ENCODE results near the gene TSPAN9. TPM values are rescaled to one million over a fixed set of nuclear protein-coding genes. Genes with fewer than 3 reads are reported as not detected.

Gene TSPAN9
- total RNA-seq, 1 donor from 2014 or later: 49.4 TPM

GRCh38 chr12:3054374-3054773, 22.8 kb upstream of the TSPAN9 start:
- Mint-ChIP-seq H3K36me3 (no peaks in the 10 kb centered on the region), H3K4me3 (no peak overlapping the region), H3K27me3 (ENCODE audit: low read depth) (no peaks in the 10 kb centered on the region), H3K4me1 (peaks cover 18% of the 10 kb centered on the region), H3K9me3 (no peaks in the 10 kb centered on the region), H3K27ac (no peak overlapping the region)
- TF ChIP-seq CTCF (IDR thresholded peaks at IDR 0.05; ENCODE audit: unreplicated experiment): no peak
- DNase-seq (ENCODE audit: low spot score in 2 of 2, unreplicated experiment in 2 of 2): no peak

GRCh38 chr12:3055026-3055703, 22.0 kb upstream of the TSPAN9 start:
- no peak for DNase-seq (ENCODE audit: low spot score in 2 of 2, unreplicated experiment in 2 of 2)
- H3K4me3 Mint-ChIP-seq: no peak overlapping the region
- H3K27me3 Mint-ChIP-seq (ENCODE audit: low read depth): no peaks in the 10 kb centered on the region
- H3K4me1 Mint-ChIP-seq: peaks cover 15% of the 10 kb centered on the region
- H3K9me3 Mint-ChIP-seq: no peaks in the 10 kb centered on the region
- no peak for TF ChIP-seq CTCF (IDR thresholded peaks at IDR 0.05; ENCODE audit: unreplicated experiment)
- H3K36me3 Mint-ChIP-seq: no peaks in the 10 kb centered on the region
- H3K27ac Mint-ChIP-seq: peak overlapping the region; percentile 88

GRCh38 chr12:3055704-3056467, 21.3 kb upstream of the TSPAN9 start:
- TF ChIP-seq CTCF (IDR thresholded peaks at IDR 0.05; ENCODE audit: unreplicated experiment): no peak
- Mint-ChIP-seq H3K4me1 (peaks cover 15% of the 10 kb centered on the region), H3K27me3 (ENCODE audit: low read depth) (peaks cover 2% of the 10 kb centered on the region), H3K4me3 (no peak overlapping the region), H3K9me3 (no peaks in the 10 kb centered on the region), H3K27ac (peak overlapping the region; percentile 88), H3K36me3 (no peaks in the 10 kb centered on the region)
- DNase-seq (ENCODE audit: low spot score in 2 of 2, unreplicated experiment in 2 of 2): no peak

- H3K27ac Mint-ChIP-seq: no peak overlapping the region
- no peak for DNase-seq (ENCODE audit: low spot score in 2 of 2, unreplicated experiment in 2 of 2)
- H3K36me3 Mint-ChIP-seq: peaks cover 6% of the 10 kb centered on the region
Measured at GRCh38 chr12:3061059-3061458, 16.1 kb upstream of the TSPAN9 start.

GRCh38 chr12:3061501-3062215, 15.5 kb upstream of the TSPAN9 start:
- Mint-ChIP-seq H3K4me3 (no peak overlapping the region), H3K27me3 (ENCODE audit: low read depth) (peaks cover 2% of the 10 kb centered on the region), H3K27ac (no peak overlapping the region), H3K36me3 (peaks cover 6% of the 10 kb centered on the region), H3K9me3 (peaks cover 9% of the 10 kb centered on the region), H3K4me1 (peaks cover 9% of the 10 kb centered on the region)
- no peak for DNase-seq (ENCODE audit: low spot score in 2 of 2, unreplicated experiment in 2 of 2)
- no peak for TF ChIP-seq CTCF (IDR thresholded peaks at IDR 0.05; ENCODE audit: unreplicated experiment)

More at GRCh38 chr12:3061059-3061458, 16.1 kb upstream of the TSPAN9 start:
- H3K9me3 Mint-ChIP-seq: peaks cover 9% of the 10 kb centered on the region
- no peak for TF ChIP-seq CTCF (IDR thresholded peaks at IDR 0.05; ENCODE audit: unreplicated experiment)
- H3K4me3 Mint-ChIP-seq: no peak overlapping the region
- H3K27me3 Mint-ChIP-seq (ENCODE audit: low read depth): peaks cover 2% of the 10 kb centered on the region
- H3K4me1 Mint-ChIP-seq: peaks cover 7% of the 10 kb centered on the region

All from mesothelial cell of epicardium (in vitro differentiated cells).